Thymus (tissue), 11 donors: ENCODE measurements around the gene OR52N1. TPM values are rescaled to one million over a fixed set of nuclear protein-coding genes. Genes with fewer than 3 reads are reported as not detected.

Source experiments
- DNase-seq, 9 donors: peaks; one replicate each; pipeline ENCODE4 v3.0.0-alpha.2; 2013; ENCODE audit warnings: low spot score in 9 of 9, low read depth in 6 of 9, missing footprints in 1 of 9
- H3K27ac ChIP-seq, 2 donors: one replicate each; pipeline ENCODE4 v1.5.1; 2013; ENCODE audit warnings: control low read depth in 1 of 2, low read depth in 1 of 2, low read length in 1 of 2, mild to moderate bottlenecking in 1 of 2, moderate library complexity in 1 of 2
- H3K27me3 ChIP-seq, 2 donors: one replicate each; pipeline ENCODE4 v1.5.1; 2013; ENCODE audit warnings: low read length in 1 of 2; ENCODE audit not compliant: control insufficient read depth in 2 of 2, insufficient read depth in 1 of 2
- H3K36me3 ChIP-seq, 2 donors: one replicate each; pipeline ENCODE4 v1.5.1; 2013; ENCODE audit warnings: low read length in 1 of 2, mild to moderate bottlenecking in 1 of 2, moderate library complexity in 1 of 2; ENCODE audit not compliant: control insufficient read depth in 2 of 2, insufficient read depth in 2 of 2
- H3K4me1 ChIP-seq, 2 donors: one replicate each; pipeline ENCODE4 v1.5.1; 2013; ENCODE audit warnings: low read length in 2 of 2; ENCODE audit not compliant: control insufficient read depth in 2 of 2, insufficient read depth in 2 of 2
- H3K4me3 ChIP-seq, 2 donors: one replicate each; pipeline ENCODE4 v1.5.1; 2013; ENCODE audit warnings: low read length in 2 of 2, control low read depth in 1 of 2, mild to moderate bottlenecking in 1 of 2
- H3K9me3 ChIP-seq, 2 donors: one replicate each; pipeline ENCODE4 v1.5.1; 2013; ENCODE audit warnings: low read length in 1 of 2, mild to moderate bottlenecking in 1 of 2; ENCODE audit not compliant: control insufficient read depth in 2 of 2, insufficient read depth in 1 of 2
- WGBS: extraction: QIAGEN DNeasy Blood & Tissue Kit; methylation state at CpG from one replicate; pipeline ENCODE4 v1.1.7; 2013; 5-methylcytosine and 5-hydroxymethylcytosine counted together
- polyA plus RNA-seq: library from polyadenylated mRNA; stranded (reverse); fragments of 200-250 nt; gene quantifications from one replicate; pipeline ENCODE4 v1.2.3, GENCODE V29; 2013
- total RNA-seq: library from RNA; stranded (reverse); fragments of 120-200 nt; gene quantifications from one replicate; pipeline ENCODE4 v1.2.4, GENCODE V29; 2013
- donor health status: healthy.

OR52N1 gene
- total and polyA plus RNA-seq, 2 donors: not detected

DNA sequence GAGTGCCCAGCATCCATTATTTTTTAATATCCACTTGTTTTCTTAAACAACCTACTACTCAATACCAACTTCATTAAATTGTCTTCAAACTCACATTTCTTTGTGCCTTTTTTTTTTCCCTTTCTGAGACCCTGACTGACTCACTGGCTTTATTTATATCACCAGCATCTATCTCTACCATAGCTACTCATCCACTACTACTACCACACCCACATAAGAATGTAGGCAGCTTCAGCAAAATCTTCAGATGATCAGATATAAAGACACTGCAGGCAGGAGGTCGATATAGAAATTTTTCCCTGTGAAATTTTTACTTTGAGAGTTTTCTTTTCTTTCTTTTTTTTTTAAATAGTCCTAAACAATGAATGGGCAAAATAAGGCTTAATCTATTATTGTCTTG, 52.6 kb downstream of the OR52N1 start:
- H3K27ac ChIP-seq: no peak overlapping the region
- no peaks in the 10 kb centered on the region for H3K27me3 ChIP-seq
- no peaks in the 10 kb centered on the region for H3K9me3 ChIP-seq
- H3K36me3 ChIP-seq: no peaks in the 10 kb centered on the region
- no peak for DNase-seq
- no peak overlapping the region for H3K4me3 ChIP-seq
- no peaks in the 10 kb centered on the region for H3K4me1 ChIP-seq
- 80% methylated on average over 1 of the region's 1 CpG for WGBS

DNA sequence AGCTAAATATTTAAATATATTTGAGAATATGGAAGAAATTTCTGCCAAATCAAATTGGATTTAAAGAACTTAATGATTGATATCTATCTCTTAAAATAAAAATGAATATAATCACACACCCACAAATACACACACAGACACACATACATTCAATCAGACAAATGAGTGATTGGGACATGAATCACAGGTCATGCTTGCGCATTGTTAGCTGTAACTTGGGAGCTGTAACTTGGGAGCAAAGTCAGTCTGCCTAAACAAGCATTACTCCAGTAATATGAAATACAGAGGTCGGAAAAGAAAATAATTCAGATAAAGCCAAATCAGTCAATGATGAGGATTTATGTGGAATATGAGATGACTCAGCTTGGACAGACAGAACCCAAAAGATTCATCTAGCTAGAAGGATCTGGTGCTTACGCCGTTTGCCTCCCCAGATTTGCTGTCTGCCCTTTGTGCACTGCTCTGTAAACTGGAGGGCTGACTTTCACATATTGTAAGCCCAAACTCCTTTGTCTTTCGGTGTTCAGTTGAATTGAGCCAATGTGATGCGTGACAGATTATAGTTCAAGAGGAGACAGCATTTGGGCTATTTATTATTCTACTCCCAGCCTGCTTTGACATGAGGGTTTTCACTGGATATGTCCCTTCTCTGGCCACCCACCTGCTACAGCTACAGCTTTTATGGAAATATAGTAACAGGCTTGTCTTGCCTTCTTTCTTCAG, 53.2 kb downstream of the OR52N1 start:
- Histone ChIP-seq H3K27me3 (no peaks in the 10 kb centered on the region), H3K4me3 (no peak overlapping the region), H3K36me3 (no peaks in the 10 kb centered on the region), H3K9me3 (no peaks in the 10 kb centered on the region), H3K4me1 (no peaks in the 10 kb centered on the region), H3K27ac (no peak overlapping the region)
- WGBS: 96% methylated on average over 6 of the region's 6 CpGs
- no peak for DNase-seq

- Histone ChIP-seq H3K9me3 (no peaks in the 10 kb centered on the region), H3K4me1 (no peaks in the 10 kb centered on the region), H3K36me3 (no peaks in the 10 kb centered on the region), H3K4me3 (no peak overlapping the region), H3K27me3 (no peaks in the 10 kb centered on the region), H3K27ac (no peak overlapping the region)
- DNase-seq: no peak
Measured at GRCh38 chr11:5737091-5737490, 54.0 kb downstream of the OR52N1 start.

Other genes with a start within 250 kb of the OR52N1 start
- 0.05 TPM for gene OR52H1, start 242.7 kb downstream of the OR52N1 start, total RNA-seq
- gene OR52H1, start 242.7 kb downstream of the OR52N1 start, polyA plus RNA-seq: not detected
- gene OR52B6, start 210.4 kb downstream of the OR52N1 start, total RNA-seq: not detected
- gene OR52B6, start 210.4 kb downstream of the OR52N1 start, polyA plus RNA-seq: not detected
- gene TRIM6, start 194.6 kb downstream of the OR52N1 start, total RNA-seq: 1.7 TPM
- gene TRIM6, start 194.6 kb downstream of the OR52N1 start, polyA plus RNA-seq: 2.9 TPM
- 15.0 TPM for gene TRIM34, start 166.3 kb downstream of the OR52N1 start, total RNA-seq
- gene TRIM34, start 166.3 kb downstream of the OR52N1 start, polyA plus RNA-seq: 8.0 TPM
- gene TRIM5, start 106.2 kb downstream of the OR52N1 start, total RNA-seq: 17.6 TPM
- gene TRIM5, start 106.2 kb downstream of the OR52N1 start, polyA plus RNA-seq: 12.2 TPM
- gene TRIM22, start 101.5 kb downstream of the OR52N1 start, total RNA-seq: 78.1 TPM
- 144 TPM for gene TRIM22, start 101.5 kb downstream of the OR52N1 start, polyA plus RNA-seq
- not detected for gene OR56B1, start 54.8 kb downstream of the OR52N1 start, total RNA-seq
- 0.11 TPM for gene OR56B1, start 54.8 kb downstream of the OR52N1 start, polyA plus RNA-seq
- gene OR52N4, start 37.0 kb downstream of the OR52N1 start, total RNA-seq: 0.09 TPM
- 0.73 TPM for gene OR52N4, start 37.0 kb downstream of the OR52N1 start, polyA plus RNA-seq
- gene OR52N5, start 7.9 kb downstream of the OR52N1 start, total RNA-seq: not detected
- gene OR52N5, start 7.9 kb downstream of the OR52N1 start, polyA plus RNA-seq: 0.05 TPM
- gene OR52N2, start 17.7 kb upstream of the OR52N1 start, total RNA-seq: not detected
- gene OR52N2, start 17.7 kb upstream of the OR52N1 start, polyA plus RNA-seq: 0.23 TPM
- not detected for gene OR52E6, start 50.6 kb upstream of the OR52N1 start, total RNA-seq
- gene OR52E6, start 50.6 kb upstream of the OR52N1 start, polyA plus RNA-seq: not detected
- gene OR52E8, start 66.4 kb upstream of the OR52N1 start, total RNA-seq: not detected
- gene OR52E8, start 66.4 kb upstream of the OR52N1 start, polyA plus RNA-seq: not detected
- not detected for gene OR52E4, start 89.4 kb upstream of the OR52N1 start, total RNA-seq
- gene OR52E4, start 89.4 kb upstream of the OR52N1 start, polyA plus RNA-seq: not detected
- not detected for gene OR52E5, start 101.9 kb upstream of the OR52N1 start, total RNA-seq
- gene OR52E5, start 101.9 kb upstream of the OR52N1 start, polyA plus RNA-seq: 0.05 TPM
- not detected for gene OR56A3, start 151.0 kb upstream of the OR52N1 start, total RNA-seq
- gene OR56A3, start 151.0 kb upstream of the OR52N1 start, polyA plus RNA-seq: not detected
- not detected for gene OR56A5, start 177.2 kb upstream of the OR52N1 start, total RNA-seq
- not detected for gene OR56A5, start 177.2 kb upstream of the OR52N1 start, polyA plus RNA-seq
- gene OR52L1, start 195.7 kb upstream of the OR52N1 start, total RNA-seq: not detected
- not detected for gene OR52L1, start 195.7 kb upstream of the OR52N1 start, polyA plus RNA-seq
- not detected for gene OR56A4, start 215.7 kb upstream of the OR52N1 start, total RNA-seq
- not detected for gene OR56A4, start 215.7 kb upstream of the OR52N1 start, polyA plus RNA-seq
- gene OR56A1, start 239.5 kb upstream of the OR52N1 start, total RNA-seq: not detected
- gene OR56A1, start 239.5 kb upstream of the OR52N1 start, polyA plus RNA-seq: 0.05 TPM